SK-N-SH (cell line): ENCODE data around the gene LMX1A. TPM values are rescaled to one million over a fixed set of nuclear protein-coding genes. Genes with fewer than 3 reads are reported as not detected.

Experiments
- CTCF ChIA-PET: fragments of 300-600, 350-600 bp; formaldehyde crosslinking; extraction: SDS; loops from one replicate; lab custom pipeline; 2021; lab: Yijun Ruan, JAX
- POLR2A ChIA-PET: fragments of 350-600 bp; sonication (Branson Sonifier 250); formaldehyde crosslinking; extraction: SDS; loops from one replicate; lab custom pipeline; 2020; ENCODE audit warnings: antibody characterized with exemption, inconsistent platforms; lab: Yijun Ruan, JAX
- DNase-seq: peaks from one replicate; pipeline ENCODE4 v3.0.0; 2012
- H2AFZ ChIP-seq: fragments of 200-600 bp; sonication (generic); 2 replicates; pipeline ENCODE4 v1.8.1; 2016; ENCODE audit warnings: antibody characterized with exemption, mild to moderate bottlenecking, low read depth
- H3F3A ChIP-seq: fragments of 200-600 bp; sonication (generic); replicated peaks from 2 replicates; pipeline ENCODE3; 2016; ENCODE audit warnings: antibody characterized with exemption, mild to moderate bottlenecking; ENCODE audit not compliant: insufficient read depth
- H3K27ac ChIP-seq, 2 experiments: fragments of 200-500 bp in 1 of 2; fragments of 200-600 bp in 1 of 2; sonication (Bioruptor generic) in 1 of 2; sonication (generic), shearing (Covaris generic) in 1 of 2; 2 replicates each; pipeline versions ENCODE4 v1.5.1 to v1.6.1; 2014 to 2016; ENCODE audit warnings: low read depth in 2 of 2, inconsistent platforms in 1 of 2, low read length in 1 of 2, mild to moderate bottlenecking in 1 of 2, mixed read lengths in 1 of 2
- H3K27me3 ChIP-seq: fragments of 200-600 bp; sonication (generic), shearing (Covaris generic); 2 replicates; pipeline ENCODE4 v1.6.1; 2016; ENCODE audit warnings: mixed run types; ENCODE audit not compliant: insufficient read depth
- H3K36me3 ChIP-seq, 2 experiments: fragments of 200-500 bp in 1 of 2; fragments of 200-600 bp in 1 of 2; sonication (Bioruptor generic) in 1 of 2; sonication (generic) in 1 of 2; replicated peaks in 1 of 2; 2 replicates each; pipeline versions ENCODE3 to v1.5.1; 2014 to 2016; ENCODE audit warnings: low read length in 1 of 2, mild to moderate bottlenecking in 1 of 2; ENCODE audit not compliant: insufficient read depth in 2 of 2, control insufficient read depth in 1 of 2
- H3K4me1 ChIP-seq, 2 experiments: fragments of 200-500 bp in 1 of 2; fragments of 200-600 bp in 1 of 2; sonication (Bioruptor generic) in 1 of 2; sonication (generic), shearing (Covaris generic) in 1 of 2; 2 replicates each; pipeline versions ENCODE4 v1.5.1 to v1.6.1; 2014 to 2016; ENCODE audit warnings: low read depth in 1 of 2, low read length in 1 of 2, mixed run types in 1 of 2; ENCODE audit not compliant: insufficient read depth in 2 of 2, control insufficient read depth in 1 of 2
- H3K4me2 ChIP-seq: fragments of 200-600 bp; sonication (generic), shearing (Covaris generic); 2 replicates; pipeline ENCODE4 v1.6.1; 2017; ENCODE audit warnings: mixed run types
- H3K4me3 ChIP-seq, 2 experiments: fragments of 200-500 bp in 1 of 2; fragments of 200-600 bp in 1 of 2; sonication (Bioruptor generic) in 1 of 2; sonication (generic), shearing (Covaris generic) in 1 of 2; 2 replicates each; pipeline versions ENCODE4 v1.5.1 to v1.8.1; 2014 to 2016; ENCODE audit warnings: low read depth in 2 of 2, inconsistent platforms in 1 of 2, low read length in 1 of 2, mild to moderate bottlenecking in 1 of 2, mixed read lengths in 1 of 2, moderate library complexity in 1 of 2
- H3K79me2 ChIP-seq: fragments of 200-600 bp; sonication (generic); 2 replicates; pipeline ENCODE4 v1.8.1; 2017; ENCODE audit warnings: mild to moderate bottlenecking; ENCODE audit not compliant: insufficient read depth
- H3K9ac ChIP-seq: fragments of 200-600 bp; sonication (generic); 2 replicates; pipeline ENCODE4 v1.6.1; 2017; ENCODE audit warnings: mixed run types
- H3K9me2 ChIP-seq: fragments of 200-600 bp; sonication (generic); 2 replicates; pipeline ENCODE4 v1.6.1; 2017; ENCODE audit warnings: mixed run types
- H3K9me3 ChIP-seq: fragments of 200-600 bp; sonication (generic); 2 replicates; pipeline ENCODE4 v1.6.1; 2017; ENCODE audit warnings: mixed run types, mild to moderate bottlenecking, moderate library complexity
- H4K20me1 ChIP-seq: fragments of 200-600 bp; sonication (generic); 2 replicates; pipeline ENCODE4 v1.6.1; 2017; ENCODE audit warnings: mild to moderate bottlenecking, mixed run types; ENCODE audit not compliant: insufficient read depth
- CHD2 ChIP-seq: fragments of 150-350 bp; IDR thresholded peaks from 2 replicates; pipeline ENCODE4 v1.6.1; 2018; ENCODE audit warnings: low read length; ENCODE audit not compliant: partially characterized antibody
- ELF1 ChIP-seq: IDR thresholded peaks from 2 replicates; pipeline ENCODE4 v1.4.0; 2012
- EZH2phosphoT487 ChIP-seq: fragments of 200-600 bp; sonication (generic); IDR thresholded peaks from 2 replicates; pipeline ENCODE4 v1.6.1; 2017; ENCODE audit warnings: low read depth, mixed run types, mild to moderate bottlenecking, antibody characterized with exemption, moderate library complexity, borderline replicate concordance
- FOSL2 ChIP-seq: IDR thresholded peaks from 2 replicates; pipeline ENCODE4 v1.4.0; 2012; ENCODE audit warnings: low read depth, mild to moderate bottlenecking, moderate library complexity, borderline replicate concordance
- MAX ChIP-seq: IDR thresholded peaks from 2 replicates; pipeline ENCODE4 v1.4.0; 2012; ENCODE audit warnings: low read depth
- MXI1 ChIP-seq: IDR thresholded peaks from 2 replicates; pipeline ENCODE4 v1.6.1; 2012; ENCODE audit warnings: mild to moderate bottlenecking, low read depth, low read length, improper control_type of control experiment
- NFIC ChIP-seq: IDR thresholded peaks from 2 replicates; pipeline ENCODE4 v1.4.0; 2012; ENCODE audit warnings: borderline replicate concordance
- POLR2AphosphoS5 ChIP-seq: IDR thresholded peaks from 2 replicates; pipeline ENCODE4 v1.6.1; 2012; ENCODE audit warnings: low read depth, low read length
- RAD21 ChIP-seq: IDR thresholded peaks from 2 replicates; pipeline ENCODE4 v1.6.1; 2012; ENCODE audit warnings: mild to moderate bottlenecking, low read length
- RCOR1 ChIP-seq: fragments of 150-350 bp; IDR thresholded peaks from 2 replicates; pipeline ENCODE4 v1.6.1; 2017; ENCODE audit warnings: antibody characterized with exemption, low read length
- RFX5 ChIP-seq: IDR thresholded peaks from 2 replicates; pipeline ENCODE4 v1.6.1; 2012; ENCODE audit warnings: mild to moderate bottlenecking, improper control_type of control experiment, low read length
- RXRA ChIP-seq: IDR thresholded peaks from 2 replicates; pipeline ENCODE4 v1.4.0; 2012; ENCODE audit warnings: low read depth, mild to moderate bottlenecking, borderline replicate concordance
- SIN3A ChIP-seq: IDR thresholded peaks from 2 replicates; pipeline ENCODE4 v1.6.1; 2012; ENCODE audit warnings: low read depth, mild to moderate bottlenecking, low read length, moderate library complexity, borderline replicate concordance
- SMC3 ChIP-seq: IDR thresholded peaks from 2 replicates; pipeline ENCODE4 v1.6.1; 2012; ENCODE audit warnings: low read depth, low read length, improper control_type of control experiment
- TAF1 ChIP-seq: IDR thresholded peaks from 2 replicates; pipeline ENCODE4 v1.6.1; 2012; ENCODE audit warnings: low read depth, mild to moderate bottlenecking, low read length, moderate library complexity, borderline replicate concordance
- TCF12 ChIP-seq: IDR thresholded peaks from 2 replicates; pipeline ENCODE4 v1.4.0; 2012
- TEAD4 ChIP-seq: IDR thresholded peaks from 2 replicates; pipeline ENCODE4 v1.4.0; 2012; ENCODE audit warnings: mild to moderate bottlenecking, borderline replicate concordance; ENCODE audit not compliant: insufficient read depth
- WGBS: methylation state at CpG from one replicate; pipeline ENCODE4 v1.1.6; 2017; ENCODE audit warnings: low lambda C conversion rate; 5-methylcytosine and 5-hydroxymethylcytosine counted together
- polyA plus RNA-seq, 3 experiments: library from polyadenylated mRNA; depleted of rRNA; stranded (reverse); fragments of >200 nt; gene quantifications; 2 replicates each; pipeline ENCODE4 v1.2.3, GENCODE V29; 2012
- TF ChIP-seq, protein P1 (sequence below): fragments of 150-350 bp; IDR thresholded peaks from 2 replicates; pipeline ENCODE4 v1.6.1; 2017; ENCODE audit warnings: antibody characterized with exemption, low read length, low read depth, borderline replicate concordance
- TF ChIP-seq, protein P2 (sequence below): IDR thresholded peaks from 2 replicates; pipeline ENCODE4 v1.4.0; 2012; ENCODE audit warnings: low read depth, borderline replicate concordance

The LMX1A gene
- polyA plus RNA-seq, 1 of the 3 experiments (the other 2 are of a cell fraction) = not detected

- H3K9ac ChIP-seq = no peak overlapping the region
- H3K79me2 ChIP-seq = no peaks in the 10 kb centered on the region
- ChIA-PET POLR2A (no interaction called here), CTCF (interaction anchor here (0.9 kb wide), 1 partner anchor 27 kb away, joined by 4 read pairs; no protein-coding TSS in a partner anchor)
- no peaks in the 10 kb centered on the region for H3K36me3 ChIP-seq
- H3K4me1 ChIP-seq = peaks cover 0 to 3% of the 10 kb centered on the region in 2 experiments; a peak in 2 of 4 replicates
- H3K4me2 ChIP-seq = no peak overlapping the region
- no peaks in the 10 kb centered on the region for H3K9me3 ChIP-seq
- no peak overlapping the region for H2AFZ ChIP-seq
- no peaks in the 10 kb centered on the region for H3K9me2 ChIP-seq
- TF ChIP-seq TCF12 (no peak), MXI1 (no peak), ELF1 (no peak), CHD2 (no peak), FOSL2 (no peak), RCOR1 (no peak), POLR2AphosphoS5 (no peak), SMC3 (no peak), NFIC (no peak), RXRA (no peak), EZH2phosphoT487 (no peak), RFX5 (no peak), TAF1 (no peak), MAX (no peak), SIN3A (no peak)
- TF ChIP-seq, protein P1, sequence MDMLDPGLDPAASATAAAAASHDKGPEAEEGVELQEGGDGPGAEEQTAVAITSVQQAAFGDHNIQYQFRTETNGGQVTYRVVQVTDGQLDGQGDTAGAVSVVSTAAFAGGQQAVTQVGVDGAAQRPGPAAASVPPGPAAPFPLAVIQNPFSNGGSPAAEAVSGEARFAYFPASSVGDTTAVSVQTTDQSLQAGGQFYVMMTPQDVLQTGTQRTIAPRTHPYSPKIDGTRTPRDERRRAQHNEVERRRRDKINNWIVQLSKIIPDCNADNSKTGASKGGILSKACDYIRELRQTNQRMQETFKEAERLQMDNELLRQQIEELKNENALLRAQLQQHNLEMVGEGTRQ = no peak
- no peak overlapping the region for H3K27ac ChIP-seq
- H4K20me1 ChIP-seq = no peaks in the 10 kb centered on the region
- no peaks in the 10 kb centered on the region for H3F3A ChIP-seq
- DNase-seq = no peak
- 17% methylated on average over 10 of the region's 10 CpGs for WGBS
- H3K4me3 ChIP-seq = no peak overlapping the region
- no peaks in the 10 kb centered on the region; the same call in 1 of the 2 replicates for H3K27me3 ChIP-seq
Measured at GRCh38 chr1:165284454-165284853, 72.1 kb downstream of the LMX1A start.

DNA sequence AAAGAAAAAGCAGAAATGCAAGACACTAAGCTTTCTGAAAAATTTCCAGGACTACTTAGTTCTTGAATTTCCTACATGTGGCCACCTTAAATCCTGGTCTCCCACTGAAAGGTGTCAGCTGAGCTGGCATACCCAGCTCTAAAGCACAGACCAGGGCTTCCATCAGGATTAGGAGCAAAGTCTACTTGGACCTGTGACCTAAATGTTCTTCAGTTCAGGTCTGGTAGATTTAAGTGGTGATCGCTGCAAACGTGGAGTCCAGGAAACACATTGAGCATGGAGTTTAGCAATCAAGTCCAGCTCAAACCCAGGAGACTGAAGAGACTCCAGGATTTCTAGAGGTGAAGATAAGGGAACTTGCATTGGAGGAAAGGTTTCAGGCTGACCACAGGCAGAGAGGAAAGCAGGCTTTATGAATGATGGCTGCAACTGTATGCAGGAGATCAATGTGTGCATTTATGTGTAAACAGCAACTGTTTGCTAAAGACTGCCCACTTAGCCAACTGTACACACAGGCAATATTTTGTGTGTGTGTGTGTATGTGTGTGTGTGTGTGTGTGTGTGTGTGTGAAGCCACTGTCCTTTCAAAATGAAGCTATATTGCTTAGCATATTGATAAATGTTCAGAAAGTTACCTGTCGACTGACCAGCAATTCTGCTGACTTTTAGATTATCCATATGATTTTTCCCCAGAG, 75.2 kb downstream of the LMX1A start:
- no peaks in the 10 kb centered on the region for H3K36me3 ChIP-seq
- 46% methylated on average over 3 of the region's 3 CpGs for WGBS
- TF ChIP-seq RAD21 = no peak
- no peak for TF ChIP-seq EZH2phosphoT487
- TF ChIP-seq NFIC = no peak
- TF ChIP-seq SMC3 = no peak
- no peak for TF ChIP-seq TEAD4
- TF ChIP-seq, protein P2, sequence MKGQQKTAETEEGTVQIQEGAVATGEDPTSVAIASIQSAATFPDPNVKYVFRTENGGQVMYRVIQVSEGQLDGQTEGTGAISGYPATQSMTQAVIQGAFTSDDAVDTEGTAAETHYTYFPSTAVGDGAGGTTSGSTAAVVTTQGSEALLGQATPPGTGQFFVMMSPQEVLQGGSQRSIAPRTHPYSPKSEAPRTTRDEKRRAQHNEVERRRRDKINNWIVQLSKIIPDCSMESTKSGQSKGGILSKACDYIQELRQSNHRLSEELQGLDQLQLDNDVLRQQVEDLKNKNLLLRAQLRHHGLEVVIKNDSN = no peak
- TF ChIP-seq, all 33 proteins: peak for 0
- Histone ChIP-seq H4K20me1 (no peaks in the 10 kb centered on the region), H3K4me2 (no peak overlapping the region), H2AFZ (no peak overlapping the region), H3K4me1 (peaks cover 0 to 3% of the 10 kb centered on the region in 2 experiments; a peak in 1 of 4 replicates), H3K9me3 (no peaks in the 10 kb centered on the region), H3K9me2 (no peaks in the 10 kb centered on the region), H3K27ac (no peak overlapping the region), H3K27me3 (no peaks in the 10 kb centered on the region; the same call in 1 of the 2 replicates), H3F3A (no peaks in the 10 kb centered on the region), H3K4me3 (no peak overlapping the region), H3K79me2 (no peaks in the 10 kb centered on the region), H3K9ac (no peak overlapping the region)
- POLR2A ChIA-PET = no interaction called here
- CTCF ChIA-PET = no interaction called here
- no peak for DNase-seq
